Choroid plexus epithelial cell (primary cell): ENCODE measurements around the gene VANGL1.

Experiments used
- DNase-seq: peaks from one replicate; pipeline ENCODE4 v3.0.0-alpha.2; 2010; ENCODE audit warnings: low read depth
- H3K4me3 ChIP-seq: 2 replicates; pipeline ENCODE4 v1.5.1; 2011; ENCODE audit warnings: low read depth, mild to moderate bottlenecking, control low read depth, low read length, moderate library complexity
- TF ChIP-seq, protein P1 (sequence below): conservative IDR thresholded peaks from 2 replicates; pipeline ENCODE4 v1.5.1; 2011; ENCODE audit warnings: low read depth, mild to moderate bottlenecking, control low read depth, inconsistent platforms, low read length, moderate library complexity

The VANGL1 gene

DNA sequence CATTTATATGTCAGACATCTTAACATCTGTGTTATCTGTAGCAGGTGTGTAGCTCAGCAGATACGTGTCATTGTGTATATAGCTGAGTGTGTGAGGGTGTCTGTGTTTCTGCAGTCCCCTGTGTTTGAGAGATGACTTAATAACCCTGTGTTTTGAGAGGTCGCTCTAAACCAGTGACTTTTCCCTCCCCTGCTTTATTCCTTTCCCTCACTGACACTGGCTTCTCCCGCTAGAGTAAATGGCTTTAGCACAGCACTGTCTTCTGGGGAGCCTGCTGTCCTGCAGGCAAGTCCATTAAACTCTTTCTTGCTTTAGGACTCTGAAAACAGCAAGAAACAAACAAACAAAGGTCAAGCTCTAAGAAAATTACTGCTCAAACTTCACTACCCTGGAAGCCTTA lies 53.0 kb downstream of the VANGL1 start:
- H3K4me3 ChIP-seq, result no peak overlapping the region
- TF ChIP-seq, protein P1, sequence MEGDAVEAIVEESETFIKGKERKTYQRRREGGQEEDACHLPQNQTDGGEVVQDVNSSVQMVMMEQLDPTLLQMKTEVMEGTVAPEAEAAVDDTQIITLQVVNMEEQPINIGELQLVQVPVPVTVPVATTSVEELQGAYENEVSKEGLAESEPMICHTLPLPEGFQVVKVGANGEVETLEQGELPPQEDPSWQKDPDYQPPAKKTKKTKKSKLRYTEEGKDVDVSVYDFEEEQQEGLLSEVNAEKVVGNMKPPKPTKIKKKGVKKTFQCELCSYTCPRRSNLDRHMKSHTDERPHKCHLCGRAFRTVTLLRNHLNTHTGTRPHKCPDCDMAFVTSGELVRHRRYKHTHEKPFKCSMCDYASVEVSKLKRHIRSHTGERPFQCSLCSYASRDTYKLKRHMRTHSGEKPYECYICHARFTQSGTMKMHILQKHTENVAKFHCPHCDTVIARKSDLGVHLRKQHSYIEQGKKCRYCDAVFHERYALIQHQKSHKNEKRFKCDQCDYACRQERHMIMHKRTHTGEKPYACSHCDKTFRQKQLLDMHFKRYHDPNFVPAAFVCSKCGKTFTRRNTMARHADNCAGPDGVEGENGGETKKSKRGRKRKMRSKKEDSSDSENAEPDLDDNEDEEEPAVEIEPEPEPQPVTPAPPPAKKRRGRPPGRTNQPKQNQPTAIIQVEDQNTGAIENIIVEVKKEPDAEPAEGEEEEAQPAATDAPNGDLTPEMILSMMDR, result no peak
- no peak for DNase-seq

DNA sequence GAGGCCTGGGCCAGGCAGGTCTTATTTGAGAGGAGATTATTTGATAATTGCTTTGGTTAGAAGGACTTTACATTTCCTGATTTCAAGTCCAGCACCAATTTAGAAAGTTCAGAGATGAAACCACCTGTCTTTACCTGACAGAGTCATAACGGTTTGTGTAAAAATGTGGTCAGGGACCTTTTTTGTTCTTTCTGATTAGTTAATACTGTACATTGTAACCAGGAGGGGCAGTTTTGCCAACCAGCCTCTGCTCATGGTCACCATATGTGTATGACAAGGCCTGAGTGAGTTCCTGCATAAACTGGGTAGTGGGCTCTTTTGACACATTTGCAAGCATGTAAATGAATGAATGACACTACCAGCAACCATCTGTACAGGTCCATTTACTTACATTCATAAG lies 55.8 kb downstream of the VANGL1 start:
- DNase-seq, result no peak
- TF ChIP-seq, protein P1, result no peak
- H3K4me3 ChIP-seq, result no peak overlapping the region

DNA sequence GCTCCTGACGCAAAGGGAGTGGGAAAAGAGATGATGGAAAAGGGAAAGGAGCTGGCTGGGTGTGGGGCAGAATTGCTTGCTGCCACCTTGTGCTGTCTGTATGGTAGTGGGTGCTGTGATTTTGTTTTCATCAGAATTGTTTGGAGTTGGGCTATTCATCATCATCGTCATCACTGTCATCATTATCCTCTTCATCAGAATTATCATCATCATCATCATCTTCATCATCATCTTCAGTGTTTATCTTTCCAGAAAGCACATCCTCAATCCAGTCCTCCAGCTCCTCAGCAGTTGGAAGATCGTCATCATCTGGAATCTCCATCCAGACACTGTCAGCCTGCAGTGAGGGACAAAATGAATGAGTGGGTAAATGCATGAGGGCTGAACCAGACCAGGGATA lies 59.3 kb downstream of the VANGL1 start:
- H3K4me3 ChIP-seq, result no peak overlapping the region
- no peak for DNase-seq
- TF ChIP-seq, protein P1, result no peak

DNA sequence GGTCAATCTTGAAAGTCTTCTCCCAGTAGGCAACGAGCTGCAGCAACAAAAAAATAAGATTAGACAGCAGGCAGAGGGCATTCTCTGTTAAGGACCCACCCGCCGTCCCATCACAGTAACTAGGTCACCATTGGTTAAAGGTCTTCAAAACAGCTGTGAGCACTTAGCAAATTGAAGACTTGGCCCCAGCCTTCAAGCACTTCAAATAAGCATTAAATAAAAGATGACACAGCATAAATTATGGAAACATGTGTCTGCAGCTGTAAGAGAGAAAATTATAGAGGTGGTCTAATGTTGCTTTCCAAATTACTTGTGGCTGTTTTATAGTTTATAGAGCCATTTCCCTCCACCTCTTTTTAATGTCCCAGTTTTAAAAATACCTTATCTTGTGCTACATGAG lies 61.2 kb downstream of the VANGL1 start:
- no peak overlapping the region for H3K4me3 ChIP-seq
- TF ChIP-seq, protein P1, result no peak
- no peak for DNase-seq

DNA sequence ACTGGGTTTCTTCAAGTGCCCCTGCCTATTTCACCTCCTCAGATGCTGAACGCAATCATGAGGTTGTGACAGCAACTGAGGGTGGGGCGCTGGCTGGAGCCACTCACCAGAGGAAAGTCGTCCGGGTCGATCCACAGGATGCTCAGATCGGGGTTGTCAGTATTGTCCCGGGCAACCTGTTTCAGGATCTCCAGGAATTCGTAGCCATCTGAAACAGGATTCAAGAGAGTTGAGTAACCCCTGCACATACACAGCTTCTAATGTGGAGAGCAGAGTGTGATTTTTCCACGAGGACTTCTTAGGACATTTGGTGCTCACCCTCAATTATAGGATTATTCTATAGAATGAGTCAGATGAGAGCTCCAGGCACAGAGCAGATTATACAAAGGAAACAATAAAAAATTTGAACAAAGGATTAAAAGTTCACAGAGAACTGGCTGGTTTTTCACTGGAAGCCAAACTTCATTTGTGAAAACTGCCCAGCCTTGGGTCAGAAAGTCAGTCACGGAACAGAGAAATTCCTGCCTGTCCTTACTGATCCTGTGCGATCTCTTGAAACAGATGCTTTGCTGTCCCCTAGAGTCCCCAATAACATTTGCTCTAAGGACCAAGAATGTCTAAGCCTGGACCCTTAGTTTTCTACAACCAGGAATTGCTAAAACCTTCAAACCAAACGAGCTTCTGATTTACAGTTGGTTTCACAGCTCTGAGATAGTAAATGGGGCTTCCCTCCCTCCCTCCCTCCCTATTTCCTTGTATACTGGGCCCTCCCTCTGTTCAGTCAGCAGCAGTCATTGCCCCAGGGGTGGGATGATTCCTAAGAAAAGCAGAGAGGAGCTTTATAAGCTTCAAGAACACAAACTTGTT lies 63.5 kb downstream of the VANGL1 start:
- DNase-seq, result no peak
- no peak overlapping the region for H3K4me3 ChIP-seq
- TF ChIP-seq, protein P1, result no peak

DNA sequence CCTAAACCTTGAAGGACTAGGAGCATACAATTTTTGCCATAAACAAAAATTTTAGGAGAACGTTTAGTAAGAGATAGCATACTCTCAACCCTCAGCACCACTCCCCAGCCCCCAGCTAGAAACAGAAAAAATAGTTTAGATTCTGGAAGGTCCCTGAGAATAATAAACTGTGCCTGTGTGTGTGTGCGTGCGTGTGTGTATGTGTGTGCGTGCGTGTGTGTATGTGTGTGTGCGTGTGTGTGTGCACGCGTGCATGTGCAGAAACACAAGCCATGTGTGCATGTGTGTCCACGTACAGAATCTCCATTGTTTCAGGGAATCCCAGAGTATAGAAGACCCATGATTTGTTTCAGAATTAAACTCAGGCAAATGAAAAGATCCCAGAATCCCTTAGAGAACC lies 64.2 kb downstream of the VANGL1 start:
- DNase-seq, result no peak
- TF ChIP-seq, protein P1, result no peak
- H3K4me3 ChIP-seq, result no peak overlapping the region
